ENCODE results near the gene PDGFA.

PDGFA gene

GRCh38 chr7:533266-533665 is 13.6 kb upstream of the PDGFA start:
- no peak for DNase-seq (ENCODE audit: low read depth, low spot score)
- Histone ChIP-seq H3K4me3 (ENCODE audit: low read length) (no peak overlapping the region), H3K4me1 (ENCODE audit: control insufficient read depth, insufficient read depth, low read length) (no peaks in the 10 kb centered on the region), H3K36me3 (ENCODE audit: control insufficient read depth, insufficient read depth, low read length) (no peaks in the 10 kb centered on the region), H3K27me3 (ENCODE audit: control insufficient read depth, insufficient read depth, low read length) (no peaks in the 10 kb centered on the region), H3K9me3 (ENCODE audit: control insufficient read depth, insufficient read depth, low read length) (no peaks in the 10 kb centered on the region), H3K27ac (ENCODE audit: low read length) (no peak overlapping the region)
- no CpG with 5 or more reads among the region's 17 CpGs for WGBS (ENCODE audit: insufficient coverage, insufficient read length)

- Histone ChIP-seq H3K4me3 (ENCODE audit: low read length) (no peak overlapping the region), H3K36me3 (ENCODE audit: control insufficient read depth, insufficient read depth, low read length) (no peaks in the 10 kb centered on the region), H3K27ac (ENCODE audit: low read length) (no peak overlapping the region), H3K4me1 (ENCODE audit: control insufficient read depth, insufficient read depth, low read length) (no peaks in the 10 kb centered on the region), H3K9me3 (ENCODE audit: control insufficient read depth, insufficient read depth, low read length) (no peaks in the 10 kb centered on the region), H3K27me3 (ENCODE audit: control insufficient read depth, insufficient read depth, low read length) (no peaks in the 10 kb centered on the region)
- WGBS (ENCODE audit: insufficient coverage, insufficient read length), result no CpG with 5 or more reads among the region's 15 CpGs
- no peak for DNase-seq (ENCODE audit: low read depth, low spot score)
These were observed 12.9 kb upstream of the PDGFA start for GRCh38 chr7:532379-533143.

GRCh38 chr7:531777-532176 is 12.1 kb upstream of the PDGFA start:
- Histone ChIP-seq H3K4me1 (ENCODE audit: control insufficient read depth, insufficient read depth, low read length) (no peaks in the 10 kb centered on the region), H3K36me3 (ENCODE audit: control insufficient read depth, insufficient read depth, low read length) (no peaks in the 10 kb centered on the region), H3K4me3 (ENCODE audit: low read length) (no peak overlapping the region), H3K27ac (ENCODE audit: low read length) (no peak overlapping the region), H3K9me3 (ENCODE audit: control insufficient read depth, insufficient read depth, low read length) (no peaks in the 10 kb centered on the region), H3K27me3 (ENCODE audit: control insufficient read depth, insufficient read depth, low read length) (no peaks in the 10 kb centered on the region)
- DNase-seq (ENCODE audit: low read depth, low spot score), result no peak
- no CpG with 5 or more reads among the region's 10 CpGs for WGBS (ENCODE audit: insufficient coverage, insufficient read length)

GRCh38 chr7:528451-528850 is 8.8 kb upstream of the PDGFA start:
- DNase-seq (ENCODE audit: low read depth, low spot score), result no peak
- no peaks in the 10 kb centered on the region for H3K36me3 ChIP-seq (ENCODE audit: control insufficient read depth, insufficient read depth, low read length)
- H3K27me3 ChIP-seq (ENCODE audit: control insufficient read depth, insufficient read depth, low read length), result peaks cover 1% of the 10 kb centered on the region; the same call in 1 of the 2 replicates
- 100% methylated on average over 1 of the region's 2 CpGs for WGBS (ENCODE audit: insufficient coverage, insufficient read length)
- no peak overlapping the region for H3K4me3 ChIP-seq (ENCODE audit: low read length)
- H3K4me1 ChIP-seq (ENCODE audit: control insufficient read depth, insufficient read depth, low read length), result no peaks in the 10 kb centered on the region; the same call in 1 of the 2 replicates
- no peak overlapping the region for H3K27ac ChIP-seq (ENCODE audit: low read length)
- H3K9me3 ChIP-seq (ENCODE audit: control insufficient read depth, insufficient read depth, low read length), result no peaks in the 10 kb centered on the region

- Histone ChIP-seq H3K27me3 (ENCODE audit: control insufficient read depth, insufficient read depth, low read length) (peaks cover 9% of the 10 kb centered on the region; the same call in 1 of the 2 replicates), H3K9me3 (ENCODE audit: control insufficient read depth, insufficient read depth, low read length) (no peaks in the 10 kb centered on the region), H3K27ac (ENCODE audit: low read length) (no peak overlapping the region), H3K36me3 (ENCODE audit: control insufficient read depth, insufficient read depth, low read length) (no peaks in the 10 kb centered on the region), H3K4me3 (ENCODE audit: low read length) (no peak overlapping the region), H3K4me1 (ENCODE audit: control insufficient read depth, insufficient read depth, low read length) (no peaks in the 10 kb centered on the region; the same call in 1 of the 2 replicates)
- WGBS (ENCODE audit: insufficient coverage, insufficient read length), result no CpG with 5 or more reads among the region's 4 CpGs
- DNase-seq (ENCODE audit: low read depth, low spot score), result no peak
These were observed 8.1 kb upstream of the PDGFA start for GRCh38 chr7:527723-528122.

- no peak overlapping the region for H3K4me3 ChIP-seq (ENCODE audit: low read length)
- no peaks in the 10 kb centered on the region; the same call in 1 of the 2 replicates for H3K4me1 ChIP-seq (ENCODE audit: control insufficient read depth, insufficient read depth, low read length)
- no peaks in the 10 kb centered on the region for H3K36me3 ChIP-seq (ENCODE audit: control insufficient read depth, insufficient read depth, low read length)
- H3K27me3 ChIP-seq (ENCODE audit: control insufficient read depth, insufficient read depth, low read length), result peaks cover 20% of the 10 kb centered on the region
- no peak for DNase-seq (ENCODE audit: low read depth, low spot score)
- H3K27ac ChIP-seq (ENCODE audit: low read length), result no peak overlapping the region
- H3K9me3 ChIP-seq (ENCODE audit: control insufficient read depth, insufficient read depth, low read length), result no peaks in the 10 kb centered on the region
- WGBS (ENCODE audit: insufficient coverage, insufficient read length), result no CpG with 5 or more reads among the region's 22 CpGs
These were observed 6.9 kb upstream of the PDGFA start for GRCh38 chr7:526460-527034.

GRCh38 chr7:525740-526139 is 6.1 kb upstream of the PDGFA start:
- Histone ChIP-seq H3K9me3 (ENCODE audit: control insufficient read depth, insufficient read depth, low read length) (no peaks in the 10 kb centered on the region), H3K36me3 (ENCODE audit: control insufficient read depth, insufficient read depth, low read length) (no peaks in the 10 kb centered on the region), H3K27ac (ENCODE audit: low read length) (no peak overlapping the region), H3K27me3 (ENCODE audit: control insufficient read depth, insufficient read depth, low read length) (peaks cover 26% of the 10 kb centered on the region), H3K4me1 (ENCODE audit: control insufficient read depth, insufficient read depth, low read length) (peaks cover 2% of the 10 kb centered on the region), H3K4me3 (ENCODE audit: low read length) (no peak overlapping the region)
- no peak for DNase-seq (ENCODE audit: low read depth, low spot score)
- WGBS (ENCODE audit: insufficient coverage, insufficient read length), result no CpG with 5 or more reads among the region's 12 CpGs

- Histone ChIP-seq H3K27ac (ENCODE audit: low read length) (no peak overlapping the region), H3K9me3 (ENCODE audit: control insufficient read depth, insufficient read depth, low read length) (no peaks in the 10 kb centered on the region), H3K36me3 (ENCODE audit: control insufficient read depth, insufficient read depth, low read length) (no peaks in the 10 kb centered on the region), H3K4me3 (ENCODE audit: low read length) (no peak overlapping the region), H3K4me1 (ENCODE audit: control insufficient read depth, insufficient read depth, low read length) (peaks cover 4% of the 10 kb centered on the region), H3K27me3 (ENCODE audit: control insufficient read depth, insufficient read depth, low read length) (peaks cover 26% of the 10 kb centered on the region)
- WGBS (ENCODE audit: insufficient coverage, insufficient read length), result no CpG with 5 or more reads among the region's 9 CpGs
- no peak for DNase-seq (ENCODE audit: low read depth, low spot score)
These were observed 5.2 kb upstream of the PDGFA start for GRCh38 chr7:524800-525199.

- no peak for DNase-seq (ENCODE audit: low read depth, low spot score)
- Histone ChIP-seq H3K27ac (ENCODE audit: low read length) (no peak overlapping the region), H3K27me3 (ENCODE audit: control insufficient read depth, insufficient read depth, low read length) (peaks cover 26% of the 10 kb centered on the region), H3K4me3 (ENCODE audit: low read length) (no peak overlapping the region), H3K9me3 (ENCODE audit: control insufficient read depth, insufficient read depth, low read length) (no peaks in the 10 kb centered on the region), H3K4me1 (ENCODE audit: control insufficient read depth, insufficient read depth, low read length) (peaks cover 4% of the 10 kb centered on the region), H3K36me3 (ENCODE audit: control insufficient read depth, insufficient read depth, low read length) (no peaks in the 10 kb centered on the region)
- WGBS (ENCODE audit: insufficient coverage, insufficient read length), result no CpG with 5 or more reads among the region's 28 CpGs
These were observed 4.0 kb upstream of the PDGFA start for GRCh38 chr7:523347-524336.

- Histone ChIP-seq H3K27me3 (ENCODE audit: control insufficient read depth, insufficient read depth, low read length) (peaks cover 26% of the 10 kb centered on the region), H3K4me1 (ENCODE audit: control insufficient read depth, insufficient read depth, low read length) (peaks cover 4% of the 10 kb centered on the region), H3K36me3 (ENCODE audit: control insufficient read depth, insufficient read depth, low read length) (no peaks in the 10 kb centered on the region), H3K4me3 (ENCODE audit: low read length) (peak overlapping the region; percentile 31; the same call in 1 of the 2 replicates), H3K27ac (ENCODE audit: low read length) (no peak overlapping the region), H3K9me3 (ENCODE audit: control insufficient read depth, insufficient read depth, low read length) (no peaks in the 10 kb centered on the region)
- WGBS (ENCODE audit: insufficient coverage, insufficient read length), result no CpG with 5 or more reads among the region's 21 CpGs
- no peak for DNase-seq (ENCODE audit: low read depth, low spot score)
These were observed 3.3 kb upstream of the PDGFA start for GRCh38 chr7:522951-523314.
